GM18498 (cell line): Measurements from ENCODE around the gene SIK3.

Experiments used
- ATAC-seq: cut with Tn5 transposase; IDR thresholded peaks from one replicate; pipeline ENCODE4 v1.9.1; 2021; ENCODE audit warnings: mild to moderate bottlenecking, moderate library complexity; ENCODE audit not compliant: unreplicated experiment

SIK3 gene

GRCh38 chr11:116903090-116903489 is 195.1 kb downstream of the SIK3 start:
- ATAC-seq = no peak

GRCh38 chr11:116901964-116902688 is 196.1 kb downstream of the SIK3 start:
- no peak for ATAC-seq

GRCh38 chr11:116901211-116901610 is 197.0 kb downstream of the SIK3 start:
- ATAC-seq = no peak

GRCh38 chr11:116896211-116896610 is 202.0 kb downstream of the SIK3 start:
- no peak for ATAC-seq

- no peak for ATAC-seq
These were observed 203.0 kb downstream of the SIK3 start for GRCh38 chr11:116895048-116895757.

- ATAC-seq = no peak
These were observed 204.3 kb downstream of the SIK3 start for GRCh38 chr11:116893906-116894305.

GRCh38 chr11:116893437-116893836 is 204.8 kb downstream of the SIK3 start:
- ATAC-seq = no peak

GRCh38 chr11:116892374-116892773 is 205.9 kb downstream of the SIK3 start:
- ATAC-seq = no peak

- ATAC-seq = no peak
These were observed 206.5 kb downstream of the SIK3 start for GRCh38 chr11:116891746-116892145.

- no peak for ATAC-seq
These were observed 207.6 kb downstream of the SIK3 start for GRCh38 chr11:116890607-116891006.

GRCh38 chr11:116890193-116890592 is 208.0 kb downstream of the SIK3 start:
- no peak for ATAC-seq

- ATAC-seq = no peak
These were observed 209.2 kb downstream of the SIK3 start for GRCh38 chr11:116888884-116889549.

- no peak for ATAC-seq
These were observed 210.2 kb downstream of the SIK3 start for GRCh38 chr11:116888024-116888423.

GRCh38 chr11:116885951-116886655 is 212.1 kb downstream of the SIK3 start:
- no peak for ATAC-seq

GRCh38 chr11:116882386-116882785 is 215.8 kb downstream of the SIK3 start:
- no peak for ATAC-seq

GRCh38 chr11:116881143-116881542 is 217.1 kb downstream of the SIK3 start:
- no peak for ATAC-seq

- no peak for ATAC-seq
These were observed 218.2 kb downstream of the SIK3 start for GRCh38 chr11:116879800-116880625.

- ATAC-seq = no peak
These were observed 221.6 kb downstream of the SIK3 start for GRCh38 chr11:116876656-116877055.

- no peak for ATAC-seq
These were observed 223.0 kb downstream of the SIK3 start for GRCh38 chr11:116875194-116875593.

- ATAC-seq = no peak
These were observed 224.0 kb downstream of the SIK3 start for GRCh38 chr11:116874251-116874650.
